GM12892 (cell line): Measurements from ENCODE around the gene CCDC27.

Source experiments
- POLR2A ChIP-seq: IDR thresholded peaks from 2 replicates; pipeline ENCODE4 v1.6.1; 2011; ENCODE audit warnings: low read depth, low read length, control low read depth
- POLR2AphosphoS5 ChIP-seq: IDR thresholded peaks from 2 replicates; pipeline ENCODE4 v1.6.1; 2011; ENCODE audit warnings: low read depth, low read length, control low read depth
- TAF1 ChIP-seq: IDR thresholded peaks from 2 replicates; pipeline ENCODE4 v1.6.1; 2011; ENCODE audit warnings: low read depth, mild to moderate bottlenecking, control low read depth, low read length, borderline replicate concordance

- 0 out of 2 replicates have a peak, but pooled peaks have one; percentile 20 for TF ChIP-seq POLR2A
- TF ChIP-seq TAF1 = no peak
- no peak for TF ChIP-seq POLR2AphosphoS5
Observed at GRCh38 chr1:3777647-3778589, 25.7 kb downstream of the CCDC27 start.
